GDM1 (cell line): ENCODE measurements around the gene KLF3.

ENCODE experiments used
- DNase-seq: peaks from one replicate; lab custom pipeline; 2025; lab: John Stamatoyannopoulos, UW

KLF3 gene

GRCh38 chr4:38745881-38746280 is 81.9 kb downstream of the KLF3 start:
- no peak for DNase-seq

- no peak for DNase-seq
Observed at GRCh38 chr4:38747629-38748028, 83.6 kb downstream of the KLF3 start.

- DNase-seq: no peak
Observed at GRCh38 chr4:38749336-38749735, 85.3 kb downstream of the KLF3 start.
